Measurements from ENCODE around the gene SPOCD1. TPM values are rescaled to one million over a fixed set of nuclear protein-coding genes. Genes with fewer than 3 reads are reported as not detected.

The SPOCD1 gene
- total and polyA plus RNA-seq, 2 donors from 2014 or later = 0.22 to 0.98 TPM

DNA sequence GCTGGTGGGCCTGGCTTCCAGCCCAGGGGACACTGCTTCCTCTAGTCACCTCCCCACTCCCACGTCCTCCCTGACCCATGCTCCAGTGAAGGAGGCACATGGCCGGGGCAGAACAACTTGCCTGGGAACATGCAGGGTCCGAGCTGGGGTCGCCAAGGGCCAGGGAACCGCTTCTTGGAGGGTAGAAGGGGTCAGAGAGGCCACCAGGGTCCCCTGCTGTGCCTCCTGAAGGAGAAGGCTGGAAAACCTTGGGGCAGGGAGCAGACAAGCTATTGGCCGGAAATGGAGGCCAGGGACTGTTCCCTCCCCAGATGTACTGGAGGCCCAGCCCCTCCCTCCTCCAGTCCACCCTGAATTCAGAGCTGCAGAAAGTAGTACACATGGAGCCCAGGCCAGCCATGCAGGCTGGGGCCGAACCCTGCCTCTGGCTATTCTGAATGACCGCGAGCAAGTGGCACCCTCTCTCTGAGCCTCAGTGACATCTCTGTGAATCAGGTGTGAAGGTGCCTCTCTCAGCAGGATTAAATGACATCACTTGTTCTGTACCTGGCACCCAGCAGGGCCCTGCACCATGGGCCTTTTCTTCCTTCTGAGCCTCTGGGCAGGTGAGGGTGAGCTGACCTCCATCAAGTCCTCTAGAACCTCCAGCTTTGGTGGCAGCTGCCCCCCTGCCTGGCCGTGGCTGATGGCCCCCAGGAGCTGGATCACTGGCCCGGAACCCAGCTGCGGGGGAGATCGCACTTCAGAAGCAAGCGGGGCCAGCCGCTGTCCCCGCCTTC is 15.7 kb downstream of the SPOCD1 start:
- Histone ChIP-seq H3K9me3 (ENCODE audit: control insufficient read depth in 2 of 3, insufficient read depth in 1 of 3, low read length in 3 of 3) (no peaks in the 10 kb centered on the region), H3K4me1 (ENCODE audit: control insufficient read depth in 2 of 3, insufficient read depth in 2 of 3, low read depth in 1 of 3, low read length in 3 of 3) (no peaks in the 10 kb centered on the region), H3K36me3 (ENCODE audit: control insufficient read depth in 2 of 3, insufficient read depth in 3 of 3, low read length in 3 of 3) (no peaks in the 10 kb centered on the region), H3K27ac (ENCODE audit: low read depth in 2 of 2, low read length in 2 of 2) (no peak overlapping the region), H3K27me3 (ENCODE audit: control insufficient read depth, insufficient read depth, low read length) (no peaks in the 10 kb centered on the region), H3K9ac (ENCODE audit: low read length in 3 of 3) (no peak overlapping the region), H3K4me3 (ENCODE audit: low read length in 3 of 3) (no peak overlapping the region)
- peak; percentile 29 to 60 (median 50) for DNase-seq
- intact Hi-C loops (cut with DNase I) = no loop called here
- FAIRE-seq = no peak
- TF ChIP-seq, protein P1, sequence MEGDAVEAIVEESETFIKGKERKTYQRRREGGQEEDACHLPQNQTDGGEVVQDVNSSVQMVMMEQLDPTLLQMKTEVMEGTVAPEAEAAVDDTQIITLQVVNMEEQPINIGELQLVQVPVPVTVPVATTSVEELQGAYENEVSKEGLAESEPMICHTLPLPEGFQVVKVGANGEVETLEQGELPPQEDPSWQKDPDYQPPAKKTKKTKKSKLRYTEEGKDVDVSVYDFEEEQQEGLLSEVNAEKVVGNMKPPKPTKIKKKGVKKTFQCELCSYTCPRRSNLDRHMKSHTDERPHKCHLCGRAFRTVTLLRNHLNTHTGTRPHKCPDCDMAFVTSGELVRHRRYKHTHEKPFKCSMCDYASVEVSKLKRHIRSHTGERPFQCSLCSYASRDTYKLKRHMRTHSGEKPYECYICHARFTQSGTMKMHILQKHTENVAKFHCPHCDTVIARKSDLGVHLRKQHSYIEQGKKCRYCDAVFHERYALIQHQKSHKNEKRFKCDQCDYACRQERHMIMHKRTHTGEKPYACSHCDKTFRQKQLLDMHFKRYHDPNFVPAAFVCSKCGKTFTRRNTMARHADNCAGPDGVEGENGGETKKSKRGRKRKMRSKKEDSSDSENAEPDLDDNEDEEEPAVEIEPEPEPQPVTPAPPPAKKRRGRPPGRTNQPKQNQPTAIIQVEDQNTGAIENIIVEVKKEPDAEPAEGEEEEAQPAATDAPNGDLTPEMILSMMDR (IDR thresholded peaks at IDR 0.05; ENCODE audit: borderline replicate concordance, extremely low read depth, insufficient read depth) = no peak

DNA sequence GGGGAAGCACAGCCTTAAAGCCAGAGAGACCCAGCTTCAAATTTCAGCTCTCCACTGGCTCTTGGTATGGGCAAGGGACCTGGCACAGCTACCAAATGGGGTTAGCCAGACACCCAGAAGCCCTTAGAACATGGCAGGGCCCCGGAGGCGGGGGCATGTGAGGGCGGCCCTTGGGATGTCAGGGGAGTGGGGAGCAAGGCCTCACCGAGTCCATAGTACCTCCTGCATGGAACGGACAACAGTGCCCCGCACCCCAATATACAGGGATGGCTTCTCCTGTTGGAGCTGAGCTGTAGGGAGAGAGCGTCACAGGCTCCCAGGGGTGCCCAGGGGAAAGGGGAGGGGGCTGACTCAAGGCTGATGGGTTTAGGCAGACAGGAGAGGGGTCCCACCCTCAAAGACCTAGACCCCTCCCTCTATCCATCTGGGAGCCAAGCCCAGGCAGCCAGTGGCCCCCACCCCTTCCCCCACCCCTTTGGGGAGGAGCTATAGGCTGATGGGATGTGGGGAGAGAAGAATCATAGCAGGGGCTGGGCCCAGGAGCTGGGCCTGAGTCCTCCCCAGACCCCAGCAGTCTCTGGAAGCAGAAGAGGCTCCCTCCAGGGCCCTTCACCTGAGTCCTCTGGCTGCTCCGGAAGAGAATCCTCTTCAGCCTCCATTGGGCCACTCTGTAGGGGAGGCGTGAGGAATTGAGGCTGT is 16.5 kb downstream of the SPOCD1 start:
- TF ChIP-seq, protein P1 (IDR thresholded peaks at IDR 0.05; ENCODE audit: borderline replicate concordance, extremely low read depth, insufficient read depth) = no peak
- Histone ChIP-seq H3K27ac (ENCODE audit: low read depth in 2 of 2, low read length in 2 of 2) (no peak overlapping the region), H3K9me3 (ENCODE audit: control insufficient read depth in 2 of 3, insufficient read depth in 1 of 3, low read length in 3 of 3) (no peaks in the 10 kb centered on the region), H3K4me1 (ENCODE audit: control insufficient read depth in 2 of 3, insufficient read depth in 2 of 3, low read depth in 1 of 3, low read length in 3 of 3) (no peaks in the 10 kb centered on the region), H3K9ac (ENCODE audit: low read length in 3 of 3) (no peak overlapping the region), H3K4me3 (ENCODE audit: low read length in 3 of 3) (no peak overlapping the region), H3K27me3 (ENCODE audit: control insufficient read depth, insufficient read depth, low read length) (no peaks in the 10 kb centered on the region), H3K36me3 (ENCODE audit: control insufficient read depth in 2 of 3, insufficient read depth in 3 of 3, low read length in 3 of 3) (no peaks in the 10 kb centered on the region)
- FAIRE-seq (no peak), DNase-seq (peak in 1 of 5 donors; percentile 45)
- intact Hi-C loops (cut with DNase I) = no loop called here

DNA sequence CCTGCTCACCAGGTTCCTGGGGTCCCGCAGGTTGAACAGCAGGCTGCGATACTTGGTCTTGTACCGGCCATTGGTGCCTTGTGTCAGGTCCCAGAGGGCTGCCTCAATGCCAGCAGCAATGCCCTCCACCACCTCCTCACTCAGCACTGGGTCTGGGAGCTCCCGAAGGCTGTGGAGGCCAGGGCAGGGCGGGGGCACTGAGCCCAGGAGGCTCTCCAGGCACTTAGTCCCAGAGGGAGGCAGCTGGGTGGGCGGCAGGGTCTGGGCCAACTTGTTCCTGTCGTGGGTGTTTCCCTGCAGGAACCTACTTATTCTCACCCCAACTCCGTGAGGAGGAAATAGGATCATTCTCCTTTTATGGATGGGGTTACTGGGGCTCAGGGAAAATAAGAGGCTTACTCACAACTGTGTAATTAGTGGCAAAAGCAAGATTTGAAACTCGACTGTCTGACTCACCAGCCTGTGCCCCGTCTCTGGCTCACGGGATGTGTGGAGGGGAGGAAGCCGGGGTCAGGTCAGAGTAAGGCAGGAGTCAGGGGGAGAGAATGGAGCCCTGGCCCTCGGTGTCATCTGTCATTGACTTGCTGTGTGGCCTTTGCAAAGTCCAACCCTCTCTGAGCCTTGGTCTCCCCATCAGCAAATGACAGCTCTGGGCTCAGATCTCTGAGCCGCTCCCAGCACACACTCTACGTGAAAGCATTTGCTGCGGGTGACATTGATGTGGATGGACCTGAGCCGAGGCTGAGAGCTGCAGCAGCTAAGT is 17.2 kb downstream of the SPOCD1 start:
- TF ChIP-seq, protein P1 (IDR thresholded peaks at IDR 0.05; ENCODE audit: borderline replicate concordance, extremely low read depth, insufficient read depth) = no peak
- H3K4me1 ChIP-seq (ENCODE audit: control insufficient read depth in 2 of 3, insufficient read depth in 2 of 3, low read depth in 1 of 3, low read length in 3 of 3) = no peaks in the 10 kb centered on the region
- no peak overlapping the region for H3K9ac ChIP-seq (ENCODE audit: low read length in 3 of 3)
- FAIRE-seq (no peak), DNase-seq (peak in 1 of 5 donors; percentile 70)
- H3K36me3 ChIP-seq (ENCODE audit: control insufficient read depth in 2 of 3, insufficient read depth in 3 of 3, low read length in 3 of 3) = no peaks in the 10 kb centered on the region
- no peak overlapping the region for H3K27ac ChIP-seq (ENCODE audit: low read depth in 2 of 2, low read length in 2 of 2)
- H3K4me3 ChIP-seq (ENCODE audit: low read length in 3 of 3) = no peak overlapping the region
- intact Hi-C loops (cut with DNase I) = no loop called here
- H3K27me3 ChIP-seq (ENCODE audit: control insufficient read depth, insufficient read depth, low read length) = no peaks in the 10 kb centered on the region
- H3K9me3 ChIP-seq (ENCODE audit: control insufficient read depth in 2 of 3, insufficient read depth in 1 of 3, low read length in 3 of 3) = no peaks in the 10 kb centered on the region

Measured in kidney (tissue), 14 donors.